Measurements from ENCODE around the gene IL13RA1. TPM values are rescaled to one million over a fixed set of nuclear protein-coding genes. Genes with fewer than 3 reads are reported as not detected.
"Not testable (repeated sequence)": the region's sequence is repeated elsewhere in the genome, so short reads cannot be mapped to it uniquely, and the experiment has no call there.

Gene IL13RA1
- total and polyA plus RNA-seq, 2 experiments from 2014 or later: 2.7 to 6.6 TPM

- Histone ChIP-seq H3K4me3 (no peak overlapping the region), H3F3A (replicated peaks; ENCODE audit: low read depth) (no peaks in the 10 kb centered on the region), H3K4me2 (no peak overlapping the region), H3K4me1 (ENCODE audit: insufficient read depth) (no peaks in the 10 kb centered on the region), H2AFZ (no peak overlapping the region), H3K27me3 (ENCODE audit: insufficient read depth) (no peaks in the 10 kb centered on the region), H3K27ac (ENCODE audit: low read depth) (no peak overlapping the region), H3K79me2 (replicated peaks; ENCODE audit: insufficient read depth) (no peaks in the 10 kb centered on the region), H3K36me3 (ENCODE audit: insufficient read depth) (no peaks in the 10 kb centered on the region), H3K9me2 (ENCODE audit: insufficient read depth) (no peaks in the 10 kb centered on the region), H4K20me1 (replicated peaks; ENCODE audit: insufficient read depth) (no peaks in the 10 kb centered on the region)
- Mint-ChIP-seq H3K27me3 (ENCODE audit: insufficient read depth, low read depth, poor library complexity) (no peaks in the 10 kb centered on the region), H3K9me3 (no peaks in the 10 kb centered on the region), H3K4me1 (no peaks in the 10 kb centered on the region; the same call in 2 of the 3 replicates), H3K27ac (no peak overlapping the region), H3K4me3 (no peak overlapping the region), H3K36me3 (ENCODE audit: low read depth) (no peaks in the 10 kb centered on the region)
- ATAC-seq (no peak), DNase-seq (ENCODE audit: low spot score) (no peak)
- TF ChIP-seq EZH2phosphoT487 (IDR thresholded peaks at IDR 0.05; ENCODE audit: unreplicated experiment) (no peak), ZNF114 (CRISPR knock-in tag; IDR thresholded peaks at IDR 0.05) (no peak), POLR2AphosphoS5 (IDR thresholded peaks at IDR 0.05; ENCODE audit: low read depth) (no peak), NANOG (IDR thresholded peaks at IDR 0.05; ENCODE audit: borderline replicate concordance) (no peak), EZH2 (IDR thresholded peaks at IDR 0.05; ENCODE audit: low read depth, unreplicated experiment) (no peak)
Observed at GRCh38 chrX:118802857-118803256, 75.5 kb downstream of the IL13RA1 start.

DNA sequence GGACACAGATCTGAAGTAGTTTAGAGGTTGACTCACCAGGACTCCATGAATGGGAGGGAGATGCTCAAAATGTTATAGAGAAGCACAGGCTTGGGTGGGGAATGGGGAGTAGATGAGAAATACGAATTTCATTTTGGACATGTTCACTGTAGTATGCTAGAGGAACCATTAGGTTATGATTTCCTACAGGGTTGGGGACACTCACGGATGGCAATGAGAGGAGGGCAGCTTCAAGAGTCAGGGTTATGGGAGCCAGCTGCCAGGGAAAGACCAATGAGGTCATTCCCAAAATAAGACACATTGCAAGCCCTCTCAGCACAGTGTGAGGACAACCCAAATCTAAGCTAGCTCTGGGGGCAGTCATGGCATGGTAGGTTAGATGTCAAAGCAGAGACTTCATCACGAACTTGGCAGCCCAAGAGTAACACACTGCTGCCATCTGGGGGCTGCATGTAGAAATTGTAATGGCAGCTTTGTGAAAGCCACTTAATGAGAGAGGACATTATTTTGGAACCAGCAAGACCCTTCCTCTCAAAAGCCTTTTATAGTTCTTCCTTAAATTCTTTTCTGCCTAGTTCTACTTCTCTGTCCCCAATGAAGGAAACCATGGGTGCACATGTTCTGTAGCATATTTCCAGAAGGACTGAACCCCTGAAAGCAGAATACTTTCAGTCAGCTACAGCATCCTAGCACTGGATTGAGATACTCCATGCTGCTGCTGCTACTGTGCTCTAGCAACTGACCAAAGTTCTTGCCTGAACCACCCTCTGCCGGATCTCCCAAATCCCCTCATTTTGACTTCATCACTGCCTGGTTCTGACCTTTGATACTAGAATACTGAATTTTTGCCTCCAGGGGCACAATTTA is 80.0 kb downstream of the IL13RA1 start:
- no peaks in the 10 kb centered on the region for H4K20me1 ChIP-seq (replicated peaks; ENCODE audit: insufficient read depth)
- no peaks in the 10 kb centered on the region; the same call in 2 of the 3 replicates for H3K4me1 Mint-ChIP-seq
- H3K9me2 ChIP-seq (ENCODE audit: insufficient read depth): no peaks in the 10 kb centered on the region
- no peaks in the 10 kb centered on the region for H3K27me3 Mint-ChIP-seq (ENCODE audit: insufficient read depth, low read depth, poor library complexity)
- peak; percentile 62 for DNase-seq (ENCODE audit: low spot score)
- no peaks in the 10 kb centered on the region for H3F3A ChIP-seq (replicated peaks; ENCODE audit: low read depth)
- TF ChIP-seq STAT1 (IDR thresholded peaks at IDR 0.05; ENCODE audit: unreplicated experiment) (no peak), ZNF114 (CRISPR knock-in tag; IDR thresholded peaks at IDR 0.05) (no peak), JUNB (IDR thresholded peaks at IDR 0.05; ENCODE audit: unreplicated experiment) (no peak), EZH2phosphoT487 (IDR thresholded peaks at IDR 0.05; ENCODE audit: unreplicated experiment) (no peak), CTCF (conservative IDR thresholded peaks at IDR 0.05; ENCODE audit: low read depth in 2 of 2) (peak; percentile 60 to 80), CREB1 (CRISPR knock-in tag; IDR thresholded peaks at IDR 0.05; ENCODE audit: low read depth) (no peak)
- no peak overlapping the region for H3K4me2 ChIP-seq
- H3K27ac ChIP-seq (ENCODE audit: low read depth): no peak overlapping the region
- no peaks in the 10 kb centered on the region for H3K36me3 ChIP-seq (ENCODE audit: insufficient read depth)
- no peak overlapping the region for H2AFZ ChIP-seq
- H3K4me3 Mint-ChIP-seq: no peak overlapping the region
- H3K4me3 ChIP-seq: no peak overlapping the region
- no peaks in the 10 kb centered on the region for H3K36me3 Mint-ChIP-seq (ENCODE audit: low read depth)
- no peaks in the 10 kb centered on the region for H3K27me3 ChIP-seq (ENCODE audit: insufficient read depth)
- no peak overlapping the region for H3K27ac Mint-ChIP-seq
- no peaks in the 10 kb centered on the region for H3K79me2 ChIP-seq (replicated peaks; ENCODE audit: insufficient read depth)
- H3K9me3 Mint-ChIP-seq: no peaks in the 10 kb centered on the region
- peak; percentile 77 for ATAC-seq
- H3K4me1 ChIP-seq (ENCODE audit: insufficient read depth): no peaks in the 10 kb centered on the region

DNA sequence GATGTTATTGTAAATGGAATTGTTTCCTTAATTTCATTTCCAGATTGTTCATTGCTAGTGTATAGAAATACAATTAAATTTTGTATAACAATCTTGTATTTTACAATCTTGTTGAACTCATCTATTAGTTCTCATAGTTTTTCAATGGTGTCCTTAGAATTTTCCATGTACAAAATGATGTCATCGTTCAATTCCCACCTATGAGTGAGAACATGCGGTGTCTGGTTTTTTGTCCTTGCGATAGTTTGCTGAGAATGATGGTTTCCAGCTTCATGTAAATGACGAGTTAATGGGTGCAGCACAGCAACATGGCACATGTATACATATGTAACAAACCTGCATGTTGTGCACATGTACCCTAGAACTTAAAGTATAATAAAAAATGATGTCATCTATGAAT is 89.9 kb downstream of the IL13RA1 start:
- not testable (repeated sequence) for H3F3A ChIP-seq (replicated peaks; ENCODE audit: low read depth); H4K20me1 ChIP-seq (replicated peaks; ENCODE audit: insufficient read depth); DNase-seq (ENCODE audit: low spot score); H3K4me1 Mint-ChIP-seq; H3K4me3 Mint-ChIP-seq; H3K36me3 Mint-ChIP-seq (ENCODE audit: low read depth); H3K36me3 ChIP-seq (ENCODE audit: insufficient read depth); ATAC-seq; H3K9me3 Mint-ChIP-seq; H3K79me2 ChIP-seq (replicated peaks; ENCODE audit: insufficient read depth); H3K27ac Mint-ChIP-seq; H3K27ac ChIP-seq (ENCODE audit: low read depth); H2AFZ ChIP-seq; H3K4me1 ChIP-seq (ENCODE audit: insufficient read depth); H3K9me2 ChIP-seq (ENCODE audit: insufficient read depth); H3K4me2 ChIP-seq; H3K4me3 ChIP-seq
- H3K27me3 ChIP-seq (ENCODE audit: insufficient read depth): peaks cover 20% of the 10 kb centered on the region
- H3K27me3 Mint-ChIP-seq (ENCODE audit: insufficient read depth, low read depth, poor library complexity): peaks cover 11% of the 10 kb centered on the region

Data from GM23338 (cell line).